ENCODE results near the gene PKLR.
"Not testable (repeated sequence)": the region's sequence is repeated elsewhere in the genome, so short reads cannot be mapped to it uniquely, and the experiment has no call there.

PKLR gene

GRCh38 chr1:155301342-155301841 is at the start of gene PKLR:
Gene PKLR (minus strand): TSS chr1:155301438. CDS start chr1:155301395, 43 bp downstream.
- no peak for DNase-seq

DNA sequence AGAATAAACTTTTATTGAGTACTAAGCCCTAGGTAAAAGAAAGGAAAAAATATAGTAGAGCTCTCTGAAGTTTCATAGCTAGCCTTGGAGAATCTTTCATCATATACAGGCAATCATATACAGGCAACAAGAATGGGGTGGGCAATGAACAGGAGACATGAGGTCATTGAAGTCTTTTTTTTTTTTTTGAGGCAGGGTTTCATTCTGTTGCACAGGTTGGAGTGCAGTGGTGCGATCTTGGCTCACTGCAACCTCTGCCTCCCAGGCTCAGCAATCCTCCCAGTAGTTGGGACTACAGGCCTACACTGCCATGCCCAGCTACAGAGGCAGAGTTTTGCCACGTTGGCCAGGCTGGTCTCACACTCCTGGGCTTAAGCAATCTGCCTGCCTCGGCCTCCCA is 41.6 kb upstream of the PKLR start:
- DNase-seq = no peak

DNA sequence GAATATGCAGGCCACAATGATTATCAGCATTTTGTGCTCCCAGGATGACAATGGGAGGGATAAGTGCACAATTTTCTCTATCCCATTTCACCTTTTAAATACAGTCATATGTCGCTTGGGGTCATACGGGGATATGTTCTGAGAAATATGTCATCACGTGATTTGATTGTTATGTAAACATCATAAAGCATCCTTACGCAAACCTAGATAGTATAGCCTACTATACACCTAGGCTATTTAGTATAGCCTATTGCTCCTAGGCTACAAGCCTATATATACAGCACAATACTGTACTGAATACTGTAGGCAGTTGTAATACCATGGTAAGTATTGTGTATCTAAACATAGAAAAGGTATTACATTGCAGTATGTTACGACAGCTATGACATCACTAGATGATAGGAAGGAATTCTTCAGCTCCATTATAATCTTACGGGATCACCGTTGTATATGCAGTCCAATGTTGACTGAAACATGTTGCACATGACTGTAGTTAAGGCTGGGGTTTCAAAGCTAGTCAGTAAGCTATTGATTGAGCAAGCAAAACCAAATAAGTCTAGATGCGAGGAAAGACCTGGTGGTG is 38.4 kb upstream of the PKLR start:
- no peak for DNase-seq

GRCh38 chr1:155334962-155335361 is 33.7 kb upstream of the PKLR start:
- peak; percentile 17 for DNase-seq

- no peak for DNase-seq
Measured at GRCh38 chr1:155329980-155330598, 28.9 kb upstream of the PKLR start.

DNA sequence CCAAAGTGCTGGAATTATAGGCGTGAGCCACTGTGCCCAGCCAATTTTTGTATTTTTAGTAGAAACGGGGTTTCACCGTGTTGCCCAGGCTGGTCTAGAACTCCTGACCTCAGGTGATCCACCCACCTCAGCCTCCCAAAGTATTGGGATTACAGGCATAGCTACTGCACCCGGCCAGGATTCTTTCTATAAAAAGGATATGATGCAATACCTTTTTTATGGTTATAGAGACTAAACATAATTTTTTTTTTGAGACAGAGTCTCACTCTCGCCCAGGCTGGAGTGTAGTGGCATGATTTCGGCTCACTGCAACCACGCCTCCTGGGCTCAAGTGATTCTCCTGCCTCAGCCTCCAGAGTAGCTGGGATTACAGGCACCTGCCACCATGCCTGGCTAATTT is 27.6 kb upstream of the PKLR start:
- DNase-seq = not testable (repeated sequence)

- DNase-seq = no peak
Measured at GRCh38 chr1:155327981-155328380, 26.7 kb upstream of the PKLR start.

DNA sequence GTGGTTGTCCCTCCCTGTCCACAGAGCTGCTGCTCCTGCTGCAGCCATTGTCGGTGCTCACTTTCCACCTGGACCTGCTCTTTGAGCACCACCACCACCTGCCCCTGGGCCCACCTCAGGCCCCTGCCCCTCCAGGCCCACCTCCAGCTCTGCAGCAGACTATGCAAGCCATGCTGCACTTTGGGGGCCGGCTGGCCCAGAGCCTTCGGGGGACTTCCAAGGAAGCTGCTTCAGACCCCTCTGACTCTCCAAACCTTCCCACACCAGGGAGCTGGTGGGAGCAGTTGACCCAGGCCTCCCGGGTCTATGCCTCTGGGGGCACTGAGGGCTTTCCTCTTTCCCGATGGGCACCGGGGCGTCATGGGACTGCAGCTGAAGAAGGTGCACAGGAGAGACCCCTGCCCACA is 25.4 kb upstream of the PKLR start:
- no peak for DNase-seq

DNA sequence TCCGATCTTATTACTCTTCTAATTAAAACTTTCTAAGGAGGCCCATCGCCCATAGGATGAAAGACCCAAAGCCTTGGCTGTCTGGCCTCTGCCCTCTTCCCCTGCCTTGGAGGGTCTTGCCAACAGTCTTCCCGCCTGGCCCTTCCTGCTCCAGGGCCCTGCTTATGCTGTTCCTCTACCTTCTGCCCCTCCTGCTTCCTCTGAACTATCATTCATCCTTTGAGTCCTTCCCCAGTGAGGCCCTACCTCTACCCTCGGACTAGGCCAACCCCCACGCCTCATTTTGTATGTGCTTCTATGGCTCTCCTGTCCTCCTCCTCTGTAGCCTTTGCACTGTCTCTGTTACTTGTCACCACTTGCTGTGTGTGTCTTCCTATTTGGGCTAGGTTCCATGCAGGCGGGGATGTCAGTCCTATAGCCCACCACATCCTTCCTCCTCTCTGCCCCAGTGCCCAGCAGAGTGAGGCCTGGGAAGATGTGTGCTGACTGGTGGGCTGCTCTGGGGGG is 24.8 kb upstream of the PKLR start:
- no peak for DNase-seq

DNA sequence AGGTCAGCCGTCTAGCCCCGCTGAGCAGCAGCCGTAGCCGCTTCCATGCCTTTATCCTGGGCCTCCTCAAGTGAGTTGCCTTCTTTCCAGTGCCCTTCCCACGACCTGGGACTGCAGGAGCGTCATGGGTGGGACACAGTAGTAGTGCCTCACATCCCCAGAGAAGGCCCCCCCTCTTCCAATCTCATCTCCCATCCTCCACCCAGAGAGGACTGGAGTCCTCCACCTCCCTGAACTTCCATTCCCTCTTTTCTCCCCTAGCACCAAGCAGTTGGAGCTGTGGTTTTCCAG is 24.3 kb upstream of the PKLR start:
- no peak for DNase-seq

GRCh38 chr1:155324717-155325602 is 23.7 kb upstream of the PKLR start:
- DNase-seq = peak; percentile 40

DNA sequence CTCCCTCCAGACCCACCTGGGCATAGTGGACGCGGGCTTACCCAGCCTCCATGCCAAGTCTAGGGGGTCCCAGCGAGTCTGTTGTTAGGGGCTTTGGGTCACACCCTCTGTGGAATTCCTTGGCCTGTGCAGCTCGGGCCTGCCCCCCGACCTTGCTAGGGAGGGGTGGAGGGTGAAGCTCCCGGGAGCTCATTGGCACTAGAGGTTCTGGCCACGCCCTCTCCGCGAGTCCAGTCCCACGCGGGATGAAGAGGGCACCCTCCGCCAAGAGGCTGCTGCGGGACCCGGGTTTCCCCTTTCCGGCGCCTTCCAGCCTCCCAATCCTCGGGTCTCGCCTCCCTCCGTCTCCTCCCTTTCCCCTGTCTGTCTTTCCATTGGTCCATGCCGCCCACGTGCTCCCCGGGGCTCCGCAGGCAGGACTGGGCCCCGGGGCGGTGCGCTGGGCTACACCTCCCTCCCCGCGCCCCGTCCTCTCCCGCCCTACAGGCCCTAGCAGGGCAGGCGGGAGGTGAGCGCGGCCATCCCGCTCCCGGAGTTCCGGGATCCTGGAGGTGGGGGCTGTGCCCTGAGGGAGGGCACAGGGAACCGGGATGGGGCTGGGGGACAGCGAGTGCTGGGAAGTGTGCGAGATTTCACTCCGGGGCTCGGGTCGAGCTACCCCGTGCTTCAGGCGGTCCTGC is 22.9 kb upstream of the PKLR start:
- peak; percentile 95 for DNase-seq

DNA sequence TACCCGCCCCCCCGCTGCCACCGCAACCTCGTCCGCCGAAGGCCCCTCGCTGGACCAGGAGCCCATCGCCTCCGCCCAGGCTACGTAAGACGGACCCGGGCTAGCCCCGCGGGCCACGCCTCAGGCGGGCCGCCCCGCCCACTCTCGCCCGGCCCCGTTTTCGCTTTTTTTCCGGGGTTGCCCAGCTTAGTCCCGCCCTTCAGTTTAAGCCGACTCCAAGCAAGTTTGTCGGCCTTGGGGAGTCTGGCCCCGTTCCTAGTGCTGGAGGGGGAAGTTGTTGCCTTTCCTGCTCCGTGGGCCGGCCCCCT is 22.4 kb upstream of the PKLR start:
- DNase-seq = peak; percentile 48

GRCh38 chr1:155322953-155323728 is 21.9 kb upstream of the PKLR start:
- DNase-seq = peak; percentile 89

- peak; percentile 15 for DNase-seq
Measured at GRCh38 chr1:155322571-155322952, 21.3 kb upstream of the PKLR start.

DNA sequence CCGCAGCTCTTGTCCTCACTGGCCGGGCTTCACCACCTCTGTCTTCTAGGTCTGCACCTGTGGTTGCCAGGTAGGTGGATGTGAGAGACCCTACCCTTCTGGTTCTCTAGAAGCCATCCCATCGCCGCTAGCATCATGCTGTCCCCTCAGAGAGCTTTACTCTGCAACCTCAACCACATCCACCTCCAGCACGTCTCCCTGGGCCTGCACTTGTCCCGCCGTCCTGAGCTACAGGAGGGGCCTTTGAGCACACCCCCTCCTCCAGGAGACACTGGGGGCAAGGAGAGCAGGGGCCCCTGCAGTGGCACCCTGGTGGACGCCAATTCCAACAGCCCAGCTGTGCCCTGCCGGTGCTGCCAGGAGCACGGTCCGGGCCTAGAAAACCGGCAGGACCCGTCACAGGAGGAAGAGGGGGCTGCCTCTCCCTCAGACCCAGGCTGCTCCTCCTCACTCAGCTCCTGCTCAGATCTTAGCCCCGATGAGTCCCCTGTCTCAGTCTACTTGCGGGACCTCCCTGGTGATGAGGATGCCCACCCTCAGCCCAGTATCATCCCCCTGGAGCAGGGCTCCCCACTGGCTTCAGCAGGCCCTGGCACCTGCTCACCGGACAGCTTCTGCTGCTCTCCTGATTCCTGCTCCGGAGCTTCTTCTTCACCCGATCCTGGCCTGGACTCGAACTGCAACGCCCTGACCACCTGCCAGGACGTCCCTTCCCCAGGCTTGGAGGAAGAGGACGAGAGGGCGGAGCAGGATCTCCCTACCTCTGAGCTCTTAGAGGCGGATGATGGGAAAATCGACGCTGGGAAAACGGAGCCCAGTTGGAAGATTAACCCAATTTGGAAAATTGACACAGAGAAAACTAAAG is 20.6 kb upstream of the PKLR start:
- DNase-seq = no peak

- DNase-seq = peak; percentile 3
Measured at GRCh38 chr1:155320661-155321617, 19.7 kb upstream of the PKLR start, which contains the start of gene RUSC1. Gene RUSC1 (plus strand): TSS chr1:155320894. CDS start chr1:155321774, 880 bp downstream.

GRCh38 chr1:155320252-155320651 is 19.0 kb upstream of the PKLR start:
- no peak for DNase-seq

DNA sequence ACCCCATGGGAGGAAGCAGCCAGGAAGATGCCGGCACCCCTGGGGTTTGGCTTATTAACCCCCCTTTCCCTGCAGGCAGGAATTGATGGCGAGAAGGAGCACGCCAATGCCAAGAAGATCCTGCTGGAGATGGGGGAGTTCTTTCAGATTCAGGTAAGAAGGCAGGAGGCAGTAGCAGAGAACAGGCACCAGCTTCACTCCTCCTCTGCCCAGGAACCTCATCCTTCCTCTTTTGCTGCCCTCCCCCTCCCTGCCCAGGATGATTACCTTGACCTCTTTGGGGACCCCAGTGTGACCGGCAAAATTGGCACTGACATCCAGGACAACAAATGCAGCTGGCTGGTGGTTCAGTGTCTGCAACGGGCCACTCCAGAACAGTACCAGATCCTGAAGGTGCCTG is 18.3 kb upstream of the PKLR start:
- no peak for DNase-seq

DNA sequence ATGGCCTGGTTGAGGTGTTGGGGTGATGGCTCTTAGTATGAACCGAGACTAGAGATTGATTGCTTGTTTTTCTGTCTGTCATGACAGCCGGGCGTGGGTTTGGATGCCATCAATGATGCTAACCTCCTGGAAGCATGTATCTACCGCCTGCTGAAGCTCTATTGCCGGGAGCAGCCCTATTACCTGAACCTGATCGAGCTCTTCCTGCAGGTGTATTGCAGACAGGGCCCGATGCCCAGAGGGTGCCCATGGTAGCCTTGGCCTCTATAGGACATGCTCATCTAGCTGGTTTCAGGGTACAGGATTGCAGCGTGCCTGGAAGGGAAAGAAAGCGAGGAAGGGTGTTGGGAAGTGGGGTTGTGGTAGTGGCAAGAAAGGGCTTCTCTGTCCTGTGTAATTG is 16.8 kb upstream of the PKLR start:
- DNase-seq = no peak
